HG03442 (cell line): ENCODE measurements around the gene VPREB3.

Source experiments
- ATAC-seq: cut with Tn5 transposase; IDR thresholded peaks from one replicate; pipeline ENCODE4 v1.9.1; 2021; ENCODE audit warnings: mild to moderate bottlenecking, moderate library complexity; ENCODE audit not compliant: unreplicated experiment

The VPREB3 gene

GRCh38 chr22:23783265-23784150, 29.3 kb upstream of the VPREB3 start:
- ATAC-seq, result no peak

- no peak for ATAC-seq
Measured at GRCh38 chr22:23782703-23783102, 28.5 kb upstream of the VPREB3 start.

- no peak for ATAC-seq
Measured at GRCh38 chr22:23782252-23782651, 28.0 kb upstream of the VPREB3 start.

GRCh38 chr22:23781511-23782183, 27.4 kb upstream of the VPREB3 start:
- no peak for ATAC-seq

- ATAC-seq, result no peak
Measured at GRCh38 chr22:23781065-23781464, 26.8 kb upstream of the VPREB3 start.

GRCh38 chr22:23780146-23780748, 26.0 kb upstream of the VPREB3 start:
- ATAC-seq, result no peak

GRCh38 chr22:23779731-23780130, 25.5 kb upstream of the VPREB3 start:
- no peak for ATAC-seq

- no peak for ATAC-seq
Measured at GRCh38 chr22:23779083-23779482, 24.9 kb upstream of the VPREB3 start.

- no peak for ATAC-seq
Measured at GRCh38 chr22:23778577-23778900, 24.3 kb upstream of the VPREB3 start.

- no peak for ATAC-seq
Measured at GRCh38 chr22:23777776-23778576, 23.8 kb upstream of the VPREB3 start.

- ATAC-seq, result no peak
Measured at GRCh38 chr22:23775779-23776375, 21.7 kb upstream of the VPREB3 start.

- ATAC-seq, result no peak
Measured at GRCh38 chr22:23774922-23775436, 20.8 kb upstream of the VPREB3 start.

GRCh38 chr22:23774114-23774921, 20.1 kb upstream of the VPREB3 start:
- no peak for ATAC-seq

GRCh38 chr22:23773483-23774113, 19.4 kb upstream of the VPREB3 start:
- ATAC-seq, result no peak

GRCh38 chr22:23772649-23773473, 18.6 kb upstream of the VPREB3 start, which contains the start of gene MMP11:
Gene MMP11 (plus strand): TSS chr22:23772849. CDS start chr22:23772871, 22 bp downstream.
- no peak for ATAC-seq

GRCh38 chr22:23772315-23772648, 18.1 kb upstream of the VPREB3 start:
- no peak for ATAC-seq

GRCh38 chr22:23769321-23769965, 15.2 kb upstream of the VPREB3 start:
- no peak for ATAC-seq
